SK-N-MC (cell line): ENCODE data around the gene CCND1.

Experiments used
- EZH2 ChIP-seq: fragments of 200-600 bp; sonication (generic); IDR thresholded peaks from one replicate; pipeline ENCODE4 v1.6.1; 2017; ENCODE audit warnings: antibody characterized with exemption
- FOXP2 ChIP-seq: optimal IDR thresholded peaks from 2 replicates; pipeline ENCODE3; 2011; ENCODE audit warnings: mild to moderate bottlenecking, moderate library complexity; ENCODE audit not compliant: insufficient read depth; ENCODE audit errors: extremely low read length, control extremely low read depth
- POLR2AphosphoS5 ChIP-seq: IDR thresholded peaks from 2 replicates; pipeline ENCODE4 v1.6.1; 2012; ENCODE audit warnings: mild to moderate bottlenecking, low read depth, low read length, borderline replicate concordance

DNA sequence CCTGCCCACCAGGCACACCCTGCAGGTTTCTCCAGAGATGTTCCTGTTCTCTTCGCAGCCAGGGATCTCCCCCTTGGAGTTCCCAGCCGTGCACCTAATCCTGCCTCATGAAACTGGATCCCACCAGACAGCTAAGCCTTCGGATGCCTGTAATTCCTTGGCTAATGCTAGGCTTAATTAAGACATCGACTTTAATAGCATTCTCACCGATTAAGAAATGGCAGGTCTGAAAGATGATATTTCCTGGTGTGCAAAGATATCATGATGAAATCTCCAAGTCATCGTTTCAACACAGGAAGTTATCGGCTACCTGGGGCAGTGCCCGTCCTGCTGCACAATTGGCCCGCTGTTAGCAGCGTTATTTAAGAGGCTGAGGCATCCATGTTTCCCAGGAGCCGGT lies 41.5 kb upstream of the CCND1 start:
- TF ChIP-seq POLR2AphosphoS5 (peak; percentile 45; the same call in 1 of the 2 replicates), EZH2 (no peak), FOXP2 (no peak)
